Osteoblast (primary cell): ENCODE results near the gene NAA35. TPM values are rescaled to one million over a fixed set of nuclear protein-coding genes. Genes with fewer than 3 reads are reported as not detected.

Experiments
- DNase-seq: peaks from one replicate; pipeline ENCODE4 v3.0.0; 2011; ENCODE audit warnings: low spot score, mixed read lengths; ENCODE audit not compliant: insufficient read length; ENCODE audit errors: missing footprints
- H2AFZ ChIP-seq: 2 replicates; pipeline ENCODE4 v1.6.0; 2011; ENCODE audit warnings: mild to moderate bottlenecking, low read length
- H3K27ac ChIP-seq: 2 replicates; pipeline ENCODE4 v1.5.1; 2011; ENCODE audit warnings: mild to moderate bottlenecking, low read depth, low read length, moderate library complexity
- H3K27me3 ChIP-seq: 2 replicates; pipeline ENCODE4 v1.6.0; 2012; ENCODE audit warnings: mild to moderate bottlenecking, control low read depth, inconsistent platforms, low read length, moderate library complexity; ENCODE audit not compliant: insufficient read depth
- H3K36me3 ChIP-seq: 2 replicates; pipeline ENCODE4 v1.5.1; 2011; ENCODE audit warnings: mild to moderate bottlenecking, low read length, control low read depth, moderate library complexity; ENCODE audit not compliant: insufficient read depth
- H3K4me1 ChIP-seq: 2 replicates; pipeline ENCODE4 v1.5.1; 2011; ENCODE audit warnings: mild to moderate bottlenecking, low read length, control low read depth, moderate library complexity; ENCODE audit not compliant: insufficient read depth
- H3K4me2 ChIP-seq: 2 replicates; pipeline ENCODE4 v1.6.0; 2011; ENCODE audit warnings: mild to moderate bottlenecking, low read length; ENCODE audit not compliant: insufficient read depth
- H3K4me3 ChIP-seq: fragments of 200-600 bp; sonication (generic); 3 replicates; pipeline ENCODE4 v1.5.1; 2012; ENCODE audit warnings: mild to moderate bottlenecking, low read length, inconsistent platforms; ENCODE audit not compliant: insufficient read depth
- H3K79me2 ChIP-seq: 2 replicates; pipeline ENCODE4 v1.6.0; 2012; ENCODE audit warnings: mild to moderate bottlenecking, low read length, control low read depth, inconsistent platforms; ENCODE audit not compliant: insufficient read depth
- H3K9me3 ChIP-seq: 2 replicates; pipeline ENCODE4 v1.5.1; 2011; ENCODE audit warnings: low read depth, low read length, control low read depth
- H4K20me1 ChIP-seq: 2 replicates; pipeline ENCODE4 v1.6.0; 2012; ENCODE audit warnings: mild to moderate bottlenecking, low read length, control low read depth; ENCODE audit not compliant: insufficient read depth
- total RNA-seq: library from RNA; depleted of rRNA; stranded (reverse); fragments of >200 nt; gene quantifications from 2 replicates; pipeline ENCODE4 v1.2.3, GENCODE V29; 2012
- TF ChIP-seq, protein P1 (sequence below): IDR thresholded peaks from 2 replicates; pipeline ENCODE4 v1.5.1; 2011; ENCODE audit warnings: mild to moderate bottlenecking, low read depth, low read length, moderate library complexity; ENCODE audit errors: extremely low read depth

The NAA35 gene
- total RNA-seq, 1 donor = 23.5 TPM

DNA sequence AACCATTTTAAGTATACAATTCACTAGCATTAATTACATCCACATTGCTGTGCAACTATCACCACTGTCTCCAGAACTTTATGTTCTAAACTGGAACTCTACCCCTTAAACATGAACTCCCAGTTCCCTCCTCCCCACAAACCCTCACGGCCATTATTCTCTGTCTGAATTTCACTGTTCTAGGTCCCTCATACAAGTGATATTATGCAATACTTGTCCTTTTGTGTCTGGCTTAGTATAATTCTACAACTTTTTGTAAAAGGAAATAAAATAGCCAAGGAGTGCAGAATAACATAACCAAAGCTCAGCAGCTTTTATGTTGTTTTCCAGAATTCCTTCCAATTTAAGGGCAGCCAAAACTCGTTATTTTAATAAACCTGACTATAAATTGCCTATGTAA lies 53.2 kb downstream of the NAA35 start:
- Histone ChIP-seq H3K79me2 (no peaks in the 10 kb centered on the region), H2AFZ (no peak overlapping the region)
- DNase-seq = no peak

DNA sequence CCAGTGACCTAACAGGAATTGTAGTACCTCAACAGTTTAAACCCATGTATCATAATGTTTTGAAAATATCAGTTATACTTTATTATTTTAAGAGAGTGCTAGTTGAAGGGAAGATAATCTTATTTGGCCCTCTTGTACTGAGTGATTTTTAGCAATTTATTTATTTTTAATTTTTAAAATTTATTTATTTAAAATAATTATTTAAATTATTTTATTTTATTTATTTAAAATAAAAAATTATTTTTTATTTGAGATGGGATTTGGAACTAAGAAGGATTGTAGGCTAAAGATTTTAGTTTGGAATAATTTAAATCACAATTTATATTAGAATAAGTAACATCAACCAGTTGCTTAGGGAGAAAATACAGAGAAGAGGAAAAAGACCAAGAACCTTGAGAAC lies 54.2 kb downstream of the NAA35 start:
- peaks cover under 1% of the 10 kb centered on the region for H3K79me2 ChIP-seq
- H2AFZ ChIP-seq = no peak overlapping the region
- H3K9me3 ChIP-seq = no peaks in the 10 kb centered on the region
- TF ChIP-seq, protein P1, sequence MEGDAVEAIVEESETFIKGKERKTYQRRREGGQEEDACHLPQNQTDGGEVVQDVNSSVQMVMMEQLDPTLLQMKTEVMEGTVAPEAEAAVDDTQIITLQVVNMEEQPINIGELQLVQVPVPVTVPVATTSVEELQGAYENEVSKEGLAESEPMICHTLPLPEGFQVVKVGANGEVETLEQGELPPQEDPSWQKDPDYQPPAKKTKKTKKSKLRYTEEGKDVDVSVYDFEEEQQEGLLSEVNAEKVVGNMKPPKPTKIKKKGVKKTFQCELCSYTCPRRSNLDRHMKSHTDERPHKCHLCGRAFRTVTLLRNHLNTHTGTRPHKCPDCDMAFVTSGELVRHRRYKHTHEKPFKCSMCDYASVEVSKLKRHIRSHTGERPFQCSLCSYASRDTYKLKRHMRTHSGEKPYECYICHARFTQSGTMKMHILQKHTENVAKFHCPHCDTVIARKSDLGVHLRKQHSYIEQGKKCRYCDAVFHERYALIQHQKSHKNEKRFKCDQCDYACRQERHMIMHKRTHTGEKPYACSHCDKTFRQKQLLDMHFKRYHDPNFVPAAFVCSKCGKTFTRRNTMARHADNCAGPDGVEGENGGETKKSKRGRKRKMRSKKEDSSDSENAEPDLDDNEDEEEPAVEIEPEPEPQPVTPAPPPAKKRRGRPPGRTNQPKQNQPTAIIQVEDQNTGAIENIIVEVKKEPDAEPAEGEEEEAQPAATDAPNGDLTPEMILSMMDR = no peak
- no peak overlapping the region for H3K4me3 ChIP-seq
- H3K27ac ChIP-seq = no peak overlapping the region
- no peaks in the 10 kb centered on the region for H3K4me1 ChIP-seq
- no peaks in the 10 kb centered on the region for H3K27me3 ChIP-seq
- no peak for DNase-seq
- H4K20me1 ChIP-seq = no peaks in the 10 kb centered on the region
- peaks cover 14% of the 10 kb centered on the region for H3K36me3 ChIP-seq
- no peak overlapping the region for H3K4me2 ChIP-seq

More for the DNA sequence above, 53.2 kb downstream of the NAA35 start:
- H3K4me1 ChIP-seq = no peaks in the 10 kb centered on the region
- H4K20me1 ChIP-seq = no peaks in the 10 kb centered on the region
- H3K36me3 ChIP-seq = peaks cover 14% of the 10 kb centered on the region
- H3K27me3 ChIP-seq = no peaks in the 10 kb centered on the region
- H3K27ac ChIP-seq = no peak overlapping the region
- no peaks in the 10 kb centered on the region for H3K9me3 ChIP-seq
- TF ChIP-seq, protein P1 = no peak
- H3K4me3 ChIP-seq = no peak overlapping the region
- no peak overlapping the region for H3K4me2 ChIP-seq

DNA sequence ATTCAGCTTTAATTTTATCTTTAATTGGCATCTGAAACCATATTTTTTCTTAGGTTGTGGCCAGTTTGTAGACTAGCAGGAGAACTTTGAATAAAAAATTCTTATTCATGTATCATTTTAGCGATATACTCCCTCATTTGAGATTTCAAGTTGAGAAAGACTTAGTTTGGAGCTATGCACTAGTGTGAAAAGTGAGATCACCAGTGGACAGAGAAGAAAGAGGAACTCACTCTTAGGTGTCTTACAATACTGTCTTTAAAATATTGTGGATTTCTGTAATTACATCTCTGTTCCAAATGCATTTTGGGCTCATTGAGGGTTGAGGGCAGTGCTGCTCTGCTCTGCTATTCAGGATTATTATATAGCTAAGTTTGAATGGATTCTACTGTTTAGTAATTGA lies 54.7 kb downstream of the NAA35 start:
- no peak overlapping the region for H3K4me3 ChIP-seq
- no peaks in the 10 kb centered on the region for H3K27me3 ChIP-seq
- H3K4me2 ChIP-seq = no peak overlapping the region
- H3K79me2 ChIP-seq = peaks cover 2% of the 10 kb centered on the region
- no peak overlapping the region for H2AFZ ChIP-seq
- peaks cover 13% of the 10 kb centered on the region for H3K36me3 ChIP-seq
- no peaks in the 10 kb centered on the region for H3K9me3 ChIP-seq
- no peaks in the 10 kb centered on the region for H4K20me1 ChIP-seq
- TF ChIP-seq, protein P1 = no peak
- no peak for DNase-seq
- H3K27ac ChIP-seq = no peak overlapping the region
- H3K4me1 ChIP-seq = no peaks in the 10 kb centered on the region

GRCh38 chr9:86005253-86005775 lies 64.4 kb downstream of the NAA35 start:
- Histone ChIP-seq H3K4me1 (no peaks in the 10 kb centered on the region), H4K20me1 (no peaks in the 10 kb centered on the region), H3K9me3 (no peaks in the 10 kb centered on the region), H3K27me3 (no peaks in the 10 kb centered on the region), H3K4me3 (no peak overlapping the region), H3K79me2 (peaks cover 3% of the 10 kb centered on the region), H3K4me2 (no peak overlapping the region), H2AFZ (no peak overlapping the region), H3K27ac (no peak overlapping the region), H3K36me3 (peaks cover 34% of the 10 kb centered on the region)
- no peak for DNase-seq
- TF ChIP-seq, protein P1 = no peak
